VCaP (cell line): ENCODE results near the gene DSTYK.

Source experiments
- H3K27ac ChIP-seq: fragments of 450-650 bp; 2 replicates; pipeline ENCODE4 v1.5.1; 2017
- TF ChIP-seq, protein P1 (sequence below): fragments of 450-650 bp; conservative IDR thresholded peaks from 2 replicates; pipeline ENCODE4 v1.5.1; 2017; ENCODE audit warnings: mild to moderate bottlenecking, moderate library complexity

DSTYK gene

DNA sequence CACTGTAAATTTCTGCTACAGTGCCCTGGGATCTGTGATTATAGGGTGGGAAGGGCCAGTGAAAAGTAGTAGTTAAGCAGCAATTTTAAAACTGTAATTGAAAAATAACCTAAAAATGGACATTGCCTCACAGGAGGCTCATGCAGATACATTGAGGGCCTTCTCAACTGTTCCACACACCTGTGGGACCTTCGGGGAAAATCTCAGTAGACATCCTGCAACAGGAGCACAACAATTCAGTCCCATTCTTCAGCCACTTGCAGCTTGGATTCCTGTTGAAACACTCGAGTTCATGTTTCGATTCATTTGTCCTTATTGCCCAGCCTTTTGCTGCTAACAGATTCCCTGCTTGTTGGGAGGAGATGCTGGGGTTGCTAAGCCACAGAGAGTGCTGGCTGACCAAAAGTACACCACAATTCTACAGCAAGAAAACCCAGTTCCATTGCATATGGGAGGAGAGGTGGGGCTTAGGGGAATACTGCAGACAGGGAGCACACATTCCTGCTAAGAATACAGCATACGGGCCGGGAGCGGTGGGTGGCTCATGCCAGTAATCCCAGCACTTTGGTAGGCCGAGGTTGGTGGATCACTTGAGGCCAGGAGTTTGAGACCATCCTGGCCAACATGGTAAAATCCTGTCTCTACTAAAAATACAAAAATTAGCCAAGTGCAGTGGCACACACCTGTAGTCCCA, 20.8 kb upstream of the DSTYK start:
- H3K27ac ChIP-seq, result no peak overlapping the region
- TF ChIP-seq, protein P1, sequence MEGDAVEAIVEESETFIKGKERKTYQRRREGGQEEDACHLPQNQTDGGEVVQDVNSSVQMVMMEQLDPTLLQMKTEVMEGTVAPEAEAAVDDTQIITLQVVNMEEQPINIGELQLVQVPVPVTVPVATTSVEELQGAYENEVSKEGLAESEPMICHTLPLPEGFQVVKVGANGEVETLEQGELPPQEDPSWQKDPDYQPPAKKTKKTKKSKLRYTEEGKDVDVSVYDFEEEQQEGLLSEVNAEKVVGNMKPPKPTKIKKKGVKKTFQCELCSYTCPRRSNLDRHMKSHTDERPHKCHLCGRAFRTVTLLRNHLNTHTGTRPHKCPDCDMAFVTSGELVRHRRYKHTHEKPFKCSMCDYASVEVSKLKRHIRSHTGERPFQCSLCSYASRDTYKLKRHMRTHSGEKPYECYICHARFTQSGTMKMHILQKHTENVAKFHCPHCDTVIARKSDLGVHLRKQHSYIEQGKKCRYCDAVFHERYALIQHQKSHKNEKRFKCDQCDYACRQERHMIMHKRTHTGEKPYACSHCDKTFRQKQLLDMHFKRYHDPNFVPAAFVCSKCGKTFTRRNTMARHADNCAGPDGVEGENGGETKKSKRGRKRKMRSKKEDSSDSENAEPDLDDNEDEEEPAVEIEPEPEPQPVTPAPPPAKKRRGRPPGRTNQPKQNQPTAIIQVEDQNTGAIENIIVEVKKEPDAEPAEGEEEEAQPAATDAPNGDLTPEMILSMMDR, result no peak

DNA sequence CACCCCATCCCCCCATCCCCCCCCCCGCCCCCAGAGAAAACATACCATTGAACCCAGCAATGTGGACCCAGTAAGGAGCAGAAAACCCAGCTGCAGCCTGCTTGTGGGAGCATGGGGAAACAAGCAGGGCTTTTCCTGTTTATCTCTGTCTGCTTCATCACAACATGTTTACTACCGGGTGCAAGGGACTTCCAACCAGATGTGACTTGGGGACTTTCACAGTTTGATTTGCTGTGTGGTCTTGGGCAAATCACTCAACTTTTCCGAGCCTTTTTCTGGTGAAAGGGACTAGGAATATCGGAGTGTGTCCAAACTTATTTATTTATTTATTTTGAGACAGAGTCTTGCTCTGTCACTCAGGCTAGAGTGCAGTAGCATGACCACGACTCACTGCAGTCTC, 19.5 kb upstream of the DSTYK start:
- TF ChIP-seq, protein P1, result no peak
- no peak overlapping the region for H3K27ac ChIP-seq

DNA sequence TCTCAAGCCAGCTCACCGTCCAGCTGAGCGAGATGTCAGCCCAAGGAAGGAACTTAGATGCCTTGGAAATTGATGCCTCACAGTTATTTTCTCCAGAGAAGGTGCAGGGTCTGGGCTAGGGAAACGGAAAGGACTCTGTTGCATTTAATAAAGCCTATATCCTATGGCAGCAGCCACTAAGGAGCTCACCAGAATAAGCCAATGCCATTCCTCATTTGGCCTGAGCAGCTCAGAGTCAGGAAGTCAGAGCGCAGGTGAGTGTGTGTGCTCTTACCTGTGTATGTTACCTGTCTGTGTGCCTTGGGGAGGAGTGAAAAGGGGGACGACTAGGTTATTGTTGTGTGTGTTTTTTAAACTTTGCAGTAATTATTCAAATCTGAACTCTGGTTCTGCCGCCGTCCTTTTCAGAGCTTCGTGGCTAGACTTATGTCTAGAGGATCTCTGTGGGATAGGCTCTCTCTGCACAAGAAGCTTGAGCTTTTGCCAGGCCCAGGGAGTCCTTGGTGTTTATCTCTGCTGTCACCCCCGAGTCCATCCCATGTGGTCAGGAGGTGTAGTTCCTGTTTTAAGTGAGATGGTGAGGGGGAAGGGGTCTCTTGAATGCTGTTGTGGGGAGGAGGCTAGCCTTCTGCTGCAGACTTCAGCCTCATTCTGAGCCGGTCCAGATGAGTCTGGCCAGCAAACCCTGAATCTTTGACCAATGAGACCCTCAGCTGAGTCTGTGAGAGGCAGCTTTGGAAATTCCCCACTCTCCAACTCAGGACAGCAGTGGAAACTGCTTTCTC, 18.6 kb upstream of the DSTYK start:
- TF ChIP-seq, protein P1, result no peak
- H3K27ac ChIP-seq, result peak overlapping the region; percentile 26; the same call in 1 of the 2 replicates

DNA sequence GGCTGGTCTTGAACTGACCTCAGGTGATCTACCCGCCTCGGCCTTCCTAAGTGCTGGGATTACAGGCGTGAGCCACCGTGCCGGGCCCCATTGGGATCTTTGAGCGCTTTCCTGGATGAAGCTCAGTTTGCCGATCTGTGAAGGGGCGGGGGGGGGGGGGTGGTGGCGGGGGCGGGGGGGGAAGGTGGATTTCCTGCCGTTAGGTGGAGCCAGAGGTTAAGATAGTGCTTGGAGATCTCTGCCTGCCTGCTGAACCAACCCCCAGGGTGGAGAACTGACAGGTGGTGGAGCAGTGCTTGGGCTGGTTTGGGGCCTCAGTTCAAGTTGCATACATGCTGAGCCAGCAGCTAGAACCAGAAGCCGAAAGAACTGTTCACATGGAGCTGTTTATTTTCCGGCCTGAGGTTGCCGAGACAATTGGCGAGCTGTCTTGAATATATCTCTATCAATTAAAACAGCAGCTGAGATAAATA, 17.9 kb upstream of the DSTYK start:
- TF ChIP-seq, protein P1, result peak; percentile 55
- H3K27ac ChIP-seq, result peak overlapping the region; percentile 26; the same call in 1 of the 2 replicates

DNA sequence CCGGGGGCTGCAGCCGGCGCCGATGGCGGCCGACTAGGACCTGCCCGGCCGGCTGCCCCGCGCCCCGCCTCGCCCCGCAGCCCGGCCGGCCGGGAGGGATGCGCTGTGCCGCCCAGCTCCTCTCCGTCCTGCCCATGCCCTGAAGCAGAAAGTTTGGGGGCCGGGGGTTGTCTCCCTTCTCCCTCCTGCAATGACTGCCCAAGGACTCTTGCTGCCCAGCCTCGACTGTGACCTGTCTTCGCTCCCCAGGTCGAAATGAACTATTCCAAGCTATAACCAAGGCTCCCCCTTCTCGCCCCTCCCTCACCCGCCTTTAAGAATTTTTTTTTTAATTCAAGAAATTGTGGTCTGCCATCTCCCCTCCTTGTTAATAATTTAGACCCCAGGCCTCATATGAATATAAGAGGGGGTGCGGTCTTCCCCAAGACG, 16.6 kb upstream of the DSTYK start:
- peak overlapping the region; percentile 60; the same call in 1 of the 2 replicates for H3K27ac ChIP-seq

DNA sequence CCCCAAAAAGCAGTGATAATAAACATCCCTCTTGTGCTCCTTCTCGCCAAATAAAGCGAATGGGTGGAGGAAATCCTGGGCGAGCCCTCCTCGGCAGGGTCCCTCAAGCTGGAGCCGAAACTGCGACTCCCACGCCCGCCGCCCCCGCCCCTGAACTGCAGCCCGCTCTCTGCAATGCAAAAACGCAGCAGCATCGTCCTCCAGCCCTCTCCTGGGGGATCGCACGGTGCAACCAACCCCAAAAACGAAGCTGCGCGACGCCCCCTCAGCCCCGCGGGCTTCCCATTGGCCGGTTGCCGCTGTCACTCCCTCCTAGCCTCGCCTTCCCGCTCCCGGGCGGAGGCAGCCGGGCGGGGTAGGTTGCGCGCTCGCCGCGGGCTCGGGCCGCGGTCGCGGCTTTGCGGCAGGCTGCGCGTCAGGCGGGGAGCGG, 16.1 kb upstream of the DSTYK start, which contains the start of gene TMCC2:
Gene TMCC2, plus strand, starts transcription at position 363 of the 430 bp plus-strand sequence. CDS start 619 bp downstream, outside the sequence.
- H3K27ac ChIP-seq, result peak within 1 kb of the TSS; percentile 60; the same call in 1 of the 2 replicates
- TF ChIP-seq, protein P1, result no peak

More for the DNA sequence above, 16.6 kb upstream of the DSTYK start:
- TF ChIP-seq, protein P1, result no peak

DNA sequence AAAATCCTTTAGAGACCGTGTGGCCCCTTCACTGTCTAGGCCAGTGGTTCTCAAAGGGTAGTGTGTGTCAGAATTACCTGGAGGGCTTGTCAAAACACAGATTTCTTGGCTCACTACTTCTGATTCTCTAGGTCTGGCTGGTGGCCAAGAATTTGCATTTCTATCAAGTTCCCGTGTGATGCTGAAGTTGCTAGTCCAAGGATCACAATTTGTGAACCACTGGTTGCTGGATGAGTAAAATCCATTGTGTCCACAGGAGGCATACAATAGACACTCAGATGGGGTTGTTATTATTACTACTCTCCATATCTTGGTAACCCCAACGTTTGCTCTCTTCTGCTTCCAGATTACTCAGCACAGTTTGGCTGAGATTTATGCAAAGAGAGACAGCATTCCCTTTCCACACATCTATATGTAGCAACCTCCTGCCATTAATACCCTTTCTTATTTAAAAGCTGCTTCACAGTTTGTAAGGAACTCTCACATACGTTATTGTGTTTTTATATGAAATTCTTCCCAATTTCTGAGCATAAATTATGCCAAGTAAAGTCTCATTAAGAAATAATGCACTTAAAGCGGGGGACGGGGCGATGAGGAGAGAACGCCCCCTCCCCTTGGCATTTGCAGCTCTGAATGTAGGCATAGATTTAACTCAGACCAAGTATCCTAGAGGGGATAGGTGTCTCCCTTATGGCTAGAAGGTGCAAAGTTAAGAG, 15.5 kb upstream of the DSTYK start:
- peak overlapping the region; percentile 60; the same call in 1 of the 2 replicates for H3K27ac ChIP-seq
- TF ChIP-seq, protein P1, result no peak
